Kidney glomerular epithelial cell (primary cell): ENCODE measurements around the gene SAMD5.

Experiments used
- DNase-seq: peaks from one replicate; lab custom pipeline; 2025; lab: John Stamatoyannopoulos, UW

The SAMD5 gene

GRCh38 chr6:147508042-147508865 lies at the start of gene SAMD5:
Gene SAMD5 (plus strand): TSS chr6:147508690. CDS start chr6:147508929, 239 bp downstream.
- peak; percentile 39 for DNase-seq

- no peak for DNase-seq
Observed at GRCh38 chr6:147459780-147460179, 48.7 kb upstream of the SAMD5 start.

DNA sequence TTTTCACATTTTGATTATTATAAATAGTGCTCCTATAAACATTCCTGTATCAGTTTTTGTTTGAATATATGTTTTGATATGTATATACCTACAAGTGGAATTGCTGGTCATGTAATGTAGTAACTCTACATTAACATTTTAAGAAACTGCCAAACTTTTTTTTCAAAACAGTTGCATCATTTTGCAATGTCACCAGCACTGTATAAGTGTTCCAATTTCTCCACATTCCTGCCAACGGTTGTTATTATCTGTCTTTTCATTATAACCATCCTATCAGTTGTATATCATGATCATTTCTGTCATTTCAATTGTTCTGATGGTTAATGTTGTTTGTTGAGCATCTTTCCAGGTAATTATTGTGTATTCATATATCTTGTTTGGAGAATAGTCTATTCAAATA lies 44.8 kb upstream of the SAMD5 start:
- no peak for DNase-seq

- DNase-seq = no peak
Observed at GRCh38 chr6:147467428-147467827, 41.1 kb upstream of the SAMD5 start.

DNA sequence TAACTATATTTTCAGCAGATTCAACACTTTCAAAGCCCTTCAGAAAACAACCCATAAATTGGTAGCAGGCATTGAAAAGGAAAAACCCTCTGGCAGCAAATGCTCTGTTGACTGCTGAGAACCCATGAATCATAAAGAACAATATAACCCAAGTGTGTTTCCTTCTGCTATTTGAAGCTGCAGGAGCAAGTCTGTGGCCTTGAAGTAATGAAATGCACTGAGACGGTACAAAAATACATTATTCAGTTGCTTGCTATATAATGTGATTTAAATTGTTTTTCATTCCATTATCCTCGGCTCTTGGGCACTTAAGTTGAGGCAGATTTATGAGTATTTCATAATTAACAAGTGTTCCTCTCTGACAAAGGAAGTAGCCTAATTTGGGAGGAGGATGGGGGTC lies 40.6 kb upstream of the SAMD5 start:
- peak; percentile 5 for DNase-seq

DNA sequence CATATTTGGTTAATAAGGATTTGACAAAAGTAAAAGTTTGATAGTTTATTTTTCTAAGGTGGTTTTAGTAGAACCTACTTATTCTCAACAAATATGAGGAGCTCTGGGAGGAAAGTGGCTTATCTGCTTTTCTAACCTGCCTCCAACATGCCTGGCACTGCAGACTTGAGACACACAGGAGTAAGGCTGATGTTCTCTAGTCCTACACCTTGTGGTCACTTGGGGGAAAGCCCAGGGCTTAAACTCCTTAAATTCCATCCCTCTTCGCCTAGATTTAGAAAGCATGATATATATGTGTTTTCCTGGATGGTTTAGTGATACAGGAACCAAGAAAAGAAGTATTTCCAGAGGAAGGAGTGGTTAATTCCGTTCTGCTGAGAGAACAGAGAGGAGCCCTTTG lies 39.9 kb upstream of the SAMD5 start:
- no peak for DNase-seq

DNA sequence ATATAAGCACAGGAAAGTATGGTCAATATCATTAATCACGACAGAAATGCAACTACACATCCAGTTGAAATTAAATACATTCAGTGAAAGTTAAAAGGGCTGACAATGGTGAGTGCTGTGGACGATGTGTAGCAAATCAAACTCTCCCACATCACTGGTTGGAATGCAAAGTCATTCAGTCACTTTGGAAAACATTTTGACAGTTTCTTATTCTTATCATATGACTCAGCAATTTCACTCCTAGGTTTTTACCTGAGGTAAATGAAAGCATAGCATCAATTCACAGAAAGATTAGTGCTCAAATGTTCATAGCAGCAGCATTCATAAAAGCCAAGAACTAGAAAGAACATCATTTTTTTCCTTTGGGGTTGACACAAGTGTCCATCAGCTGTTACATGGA lies 28.6 kb upstream of the SAMD5 start:
- DNase-seq = no peak

GRCh38 chr6:147486683-147487082 lies 21.8 kb upstream of the SAMD5 start:
- DNase-seq = no peak

- DNase-seq = no peak
Observed at GRCh38 chr6:147497472-147497871, 11.0 kb upstream of the SAMD5 start.

DNA sequence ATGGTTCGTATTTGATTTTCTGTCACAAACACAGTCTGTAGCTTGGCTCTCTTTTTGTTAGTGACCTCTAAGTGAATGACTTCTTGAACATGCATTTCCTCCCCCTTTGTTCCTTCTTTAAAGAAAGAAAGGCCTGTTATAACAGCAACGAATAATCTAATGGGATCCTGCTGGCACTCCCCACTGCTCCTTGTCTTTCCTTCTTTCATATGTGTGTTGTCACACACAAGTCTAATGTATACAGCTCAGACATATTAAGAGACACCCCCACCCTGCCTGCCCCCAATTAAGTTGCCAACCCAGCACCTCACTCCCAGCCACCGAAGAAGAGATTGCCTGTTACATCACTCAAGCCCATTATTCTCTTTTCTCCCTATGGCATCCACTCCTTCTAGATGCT lies 4.9 kb upstream of the SAMD5 start:
- no peak for DNase-seq

DNA sequence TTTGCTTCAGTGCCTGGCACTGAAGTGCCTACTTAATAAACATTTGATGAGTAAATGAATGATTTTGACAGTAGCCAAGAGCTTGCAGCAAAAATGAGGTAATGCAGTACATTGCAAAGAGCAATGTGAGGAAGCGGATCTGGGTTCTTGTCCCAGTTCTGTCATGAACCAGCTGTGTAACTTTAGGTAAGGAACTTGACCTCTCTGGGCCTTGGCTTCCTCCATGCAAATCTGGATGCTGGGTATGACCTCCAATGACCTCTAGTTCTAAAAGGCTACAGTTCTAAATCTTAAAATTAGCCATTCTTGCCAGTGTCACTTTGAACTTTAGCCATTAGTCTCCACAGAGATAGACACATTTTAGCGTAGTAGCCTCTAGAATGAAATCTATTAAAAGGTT lies 3.6 kb upstream of the SAMD5 start:
- DNase-seq = no peak

DNA sequence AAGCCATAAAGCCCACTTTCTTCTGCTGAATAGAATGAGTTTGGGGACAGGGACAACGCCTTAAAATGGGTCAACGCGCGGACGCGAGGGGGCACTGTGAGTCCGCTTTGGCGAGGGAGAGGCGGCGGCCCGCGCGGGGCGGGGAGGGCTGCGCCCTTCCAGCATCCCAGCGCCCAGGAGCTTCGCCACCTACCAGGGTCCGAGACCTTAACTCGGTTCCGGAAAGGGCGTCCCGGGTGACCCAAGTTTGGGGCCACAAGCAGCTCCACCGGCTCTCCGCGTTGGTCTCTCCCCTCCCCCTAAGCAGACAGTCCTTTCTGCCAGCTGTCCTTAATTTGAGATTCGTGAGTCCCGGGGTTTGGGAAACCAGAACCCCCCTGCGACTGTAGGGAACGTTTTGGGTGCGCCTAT lies 1.8 kb upstream of the SAMD5 start:
- DNase-seq = peak; percentile 28

GRCh38 chr6:147507162-147508041 lies 1.1 kb upstream of the SAMD5 start:
- no peak for DNase-seq

DNA sequence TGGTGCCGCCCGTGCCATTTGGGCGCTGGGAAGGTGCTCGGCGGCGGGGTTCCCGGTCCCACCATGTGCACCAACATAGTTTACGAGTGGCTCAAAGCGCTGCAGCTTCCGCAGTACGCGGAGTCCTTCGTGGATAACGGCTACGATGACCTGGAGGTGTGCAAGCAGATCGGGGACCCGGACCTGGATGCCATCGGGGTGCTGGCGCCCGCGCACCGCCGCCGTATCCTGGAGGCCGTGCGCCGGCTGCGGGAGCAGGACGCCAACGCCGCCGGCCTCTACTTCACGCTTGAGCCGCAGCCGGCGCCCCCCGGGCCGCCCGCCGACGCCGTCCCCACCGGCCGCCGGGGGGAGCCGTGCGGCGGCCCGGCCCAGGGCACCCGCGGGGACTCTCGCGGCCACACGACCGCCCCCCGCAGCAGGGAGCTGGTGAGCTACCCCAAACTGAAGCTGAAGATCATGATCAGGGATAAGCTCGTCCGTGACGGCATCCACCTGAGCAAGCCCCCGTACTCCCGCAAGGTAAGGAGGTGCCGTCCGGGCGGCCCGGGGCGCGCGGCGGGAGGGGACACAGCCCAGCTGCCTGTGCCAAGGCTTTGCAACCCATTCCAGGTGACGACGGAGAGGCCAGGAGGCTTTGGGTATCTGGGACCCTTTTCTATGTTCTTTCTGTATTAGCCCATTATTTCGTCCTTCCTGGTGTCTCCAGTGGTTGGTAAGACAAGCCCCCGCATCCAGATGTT lies 547 bp downstream of the SAMD5 start:
- no peak for DNase-seq

- peak; percentile 6 for DNase-seq
Observed at GRCh38 chr6:147509891-147510290, 1.4 kb downstream of the SAMD5 start.

- no peak for DNase-seq
Observed at GRCh38 chr6:147510929-147511590, 2.6 kb downstream of the SAMD5 start.

- DNase-seq = no peak
Observed at GRCh38 chr6:147514831-147515230, 6.3 kb downstream of the SAMD5 start.

GRCh38 chr6:147515327-147515726 lies 6.8 kb downstream of the SAMD5 start:
- DNase-seq = no peak

- no peak for DNase-seq
Observed at GRCh38 chr6:147522597-147522996, 14.1 kb downstream of the SAMD5 start.

DNA sequence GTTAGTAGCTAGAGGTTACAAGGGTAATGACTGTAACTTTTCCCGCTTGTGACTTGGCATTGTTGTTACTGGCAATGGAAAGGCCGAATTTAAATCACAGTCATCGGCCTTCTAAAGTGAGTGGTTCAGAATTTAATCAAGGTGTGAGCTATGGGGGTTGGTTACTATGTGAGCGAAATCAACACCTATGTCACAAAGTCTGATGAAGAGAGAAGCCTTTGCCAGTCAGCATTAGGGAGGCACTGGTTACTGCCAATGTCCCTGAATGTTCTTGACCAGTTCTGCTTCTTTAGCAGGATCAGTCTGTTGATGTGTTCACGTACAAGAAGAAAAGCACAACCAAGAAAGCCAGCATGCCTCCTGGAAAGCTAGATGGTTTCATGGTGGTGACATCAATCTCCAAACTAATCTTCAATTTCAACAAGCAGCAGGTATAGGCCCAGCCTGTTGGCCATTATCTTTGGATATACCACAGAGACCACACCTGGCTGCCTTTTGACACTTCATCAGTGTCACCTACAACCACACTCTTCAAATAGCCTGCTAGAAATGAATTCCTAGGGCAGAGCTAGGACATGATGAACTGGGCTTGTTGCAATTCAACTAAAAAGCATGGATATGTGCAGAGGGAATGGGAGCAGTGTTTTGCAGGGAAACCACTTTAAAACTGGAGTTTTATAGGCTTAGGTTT lies 17.2 kb downstream of the SAMD5 start:
- DNase-seq = no peak

DNA sequence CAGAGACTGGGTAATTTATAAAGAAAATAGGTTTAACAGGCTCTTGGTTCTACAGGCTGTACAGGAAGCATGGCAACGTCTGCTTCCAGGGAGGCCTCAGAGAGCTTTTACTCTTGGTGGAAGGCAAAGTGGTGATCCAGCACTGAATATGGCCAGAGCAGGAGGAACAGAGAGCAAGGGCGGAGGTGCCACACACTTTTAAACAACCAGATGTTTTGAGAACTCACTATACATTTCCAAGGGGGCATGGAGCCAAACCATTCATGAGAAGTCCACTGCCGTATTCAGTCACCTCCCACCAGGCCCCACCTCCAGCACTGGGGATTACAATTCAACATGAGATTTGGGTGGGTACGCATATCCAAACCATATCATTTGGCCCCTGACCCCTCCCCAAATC lies 18.7 kb downstream of the SAMD5 start:
- no peak for DNase-seq
